ENCODE data around the gene PEX16.

GRCh38 chr11:45910623-45911022 is 7.1 kb downstream of the PEX16 start:
- no peak for TF ChIP-seq CTCF (IDR thresholded peaks at IDR 0.05)
- no peak for TF ChIP-seq POLR2A (IDR thresholded peaks at IDR 0.05)
